GM23338 (cell line): ENCODE measurements around the gene CLRN2. TPM values are rescaled to one million over a fixed set of nuclear protein-coding genes. Genes with fewer than 3 reads are reported as not detected.
A peak's percentile ranks its signal among the peaks of the same experiment; 100 is the strongest.

ENCODE experiments used
- ATAC-seq: fragments of 200-7000 bp; cut with Tn5 transposase; 3 replicates; pipeline ENCODE4 v1.9.1; 2020
- DNase-seq: peaks from one replicate; pipeline ENCODE4 v3.0.0-alpha.2; 2015; ENCODE audit warnings: low spot score
- H2AFZ ChIP-seq: fragments of 200-600 bp; sonication (generic); 2 replicates; pipeline ENCODE4 v1.8.0; 2016; ENCODE audit warnings: antibody characterized with exemption, mild to moderate bottlenecking, moderate library complexity
- H3F3A ChIP-seq: fragments of 200-600 bp; sonication (generic); replicated peaks from 2 replicates; pipeline ENCODE4 v1.8.0; 2017; ENCODE audit warnings: antibody characterized with exemption, mixed run types, low read depth
- H3K27ac ChIP-seq: fragments of 200-600 bp; sonication (generic); 2 replicates; pipeline ENCODE4 v1.6.1; 2016; ENCODE audit warnings: low read depth
- H3K27me3 ChIP-seq: fragments of 200-600 bp; sonication (generic); 2 replicates; pipeline ENCODE4 v1.8.0; 2016; ENCODE audit warnings: mild to moderate bottlenecking, mixed run types, moderate library complexity; ENCODE audit not compliant: insufficient read depth
- H3K36me3 ChIP-seq: fragments of 200-600 bp; sonication (generic); 2 replicates; pipeline ENCODE4 v1.8.0; 2016; ENCODE audit warnings: mild to moderate bottlenecking; ENCODE audit not compliant: insufficient read depth
- H3K4me1 ChIP-seq: fragments of 200-600 bp; sonication (generic); 2 replicates; pipeline ENCODE4 v1.8.0; 2016; ENCODE audit warnings: mild to moderate bottlenecking, moderate library complexity; ENCODE audit not compliant: insufficient read depth
- H3K4me2 ChIP-seq: fragments of 200-600 bp; sonication (generic); 2 replicates; pipeline ENCODE4 v1.7.1; 2017; ENCODE audit warnings: mixed run types
- H3K4me3 ChIP-seq: fragments of 200-600 bp; sonication (generic); 2 replicates; pipeline ENCODE4 v1.6.1; 2016; ENCODE audit warnings: mixed run types
- H3K79me2 ChIP-seq: fragments of 200-600 bp; sonication (generic); replicated peaks from 2 replicates; pipeline ENCODE4 v1.8.0; 2017; ENCODE audit warnings: mild to moderate bottlenecking; ENCODE audit not compliant: insufficient read depth
- H3K9me2 ChIP-seq: fragments of 200-600 bp; sonication (generic); 2 replicates; pipeline ENCODE4 v1.8.0; 2017; ENCODE audit not compliant: insufficient read depth
- H4K20me1 ChIP-seq: fragments of 200-600 bp; sonication (generic); replicated peaks from 2 replicates; pipeline ENCODE4 v1.8.0; 2017; ENCODE audit warnings: mild to moderate bottlenecking; ENCODE audit not compliant: insufficient read depth
- H3K27ac Mint-ChIP-seq: 2 replicates; pipeline ENCODE4 v1.8.0; 2020; ENCODE audit warnings: inconsistent platforms, mild to moderate bottlenecking, moderate library complexity, mixed read lengths
- H3K27me3 Mint-ChIP-seq: 3 replicates; pipeline ENCODE4 v1.8.0; 2022; ENCODE audit warnings: low read depth, mild to moderate bottlenecking, moderate library complexity, mixed read lengths, inconsistent platforms; ENCODE audit not compliant: insufficient read depth, poor library complexity
- H3K36me3 Mint-ChIP-seq: 3 replicates; pipeline ENCODE4 v1.8.0; 2021; ENCODE audit warnings: low read depth, mild to moderate bottlenecking, inconsistent platforms, moderate library complexity, mixed read lengths
- H3K4me1 Mint-ChIP-seq: 3 replicates; pipeline ENCODE4 v1.8.0; 2020; ENCODE audit warnings: mild to moderate bottlenecking, inconsistent platforms, mixed read lengths
- H3K4me3 Mint-ChIP-seq: 3 replicates; pipeline ENCODE4 v1.8.0; 2021; ENCODE audit warnings: moderate library complexity, mild to moderate bottlenecking, inconsistent platforms, mixed read lengths
- H3K9me3 Mint-ChIP-seq: 3 replicates; pipeline ENCODE4 v1.8.0; 2020; ENCODE audit warnings: moderate library complexity, mild to moderate bottlenecking, inconsistent platforms, mixed read lengths
- ETS1 ChIP-seq: IDR thresholded peaks from 2 replicates; pipeline ENCODE4 v1.6.1; 2016; ENCODE audit warnings: antibody characterized with exemption
- EZH2phosphoT487 ChIP-seq: fragments of 200-600 bp; sonication (generic); IDR thresholded peaks from one replicate; pipeline ENCODE4 v1.8.1; 2018; ENCODE audit warnings: antibody characterized with exemption; ENCODE audit not compliant: unreplicated experiment
- NANOG ChIP-seq: IDR thresholded peaks from 2 replicates; pipeline ENCODE4 v1.6.1; 2016; ENCODE audit warnings: antibody characterized with exemption, borderline replicate concordance
- POLR2AphosphoS5 ChIP-seq: IDR thresholded peaks from 2 replicates; pipeline ENCODE4 v1.6.1; 2016; ENCODE audit warnings: antibody characterized with exemption, low read depth
- REST ChIP-seq: IDR thresholded peaks from one replicate; pipeline ENCODE4 v1.6.1; 2018; ENCODE audit warnings: antibody characterized with exemption; ENCODE audit not compliant: unreplicated experiment
- STAT1 ChIP-seq: IDR thresholded peaks from one replicate; pipeline ENCODE4 v1.6.1; 2016; ENCODE audit warnings: antibody characterized with exemption; ENCODE audit not compliant: unreplicated experiment
- ZNF114 ChIP-seq: fragments of 250-450 bp; sonication (Bioruptor Pico); IDR thresholded peaks from 2 replicates; pipeline ENCODE4 v1.5.0; 2020; ENCODE audit warnings: mild to moderate bottlenecking, moderate library complexity
- ZNF331 ChIP-seq: fragments of 250-450 bp; sonication (Bioruptor Pico); IDR thresholded peaks from 2 replicates; pipeline ENCODE4 v1.5.0; 2020; ENCODE audit warnings: low read depth, mild to moderate bottlenecking, moderate library complexity
- ZNF462 ChIP-seq: fragments of 250-450 bp; sonication (Bioruptor Pico); IDR thresholded peaks from 2 replicates; pipeline ENCODE4 v1.5.0; 2020; ENCODE audit warnings: mild to moderate bottlenecking, moderate library complexity
- polyA plus RNA-seq: library from polyadenylated mRNA; unstranded; fragments of >200 nt; fragmentation: Nextera tagmentation; extraction: Ambion mirVana; gene quantifications from 2 replicates; pipeline ENCODE4 v1.2.1, GENCODE V29; 2016
- total RNA-seq: library from RNA; depleted of rRNA; stranded (reverse); fragments of >200 nt; shearing (Covaris generic); gene quantifications from 2 replicates; pipeline ENCODE4 v1.2.3, GENCODE V29; 2014

Gene CLRN2
- total and polyA plus RNA-seq, 2 experiments from 2014 or later: not detected

GRCh38 chr4:17504081-17504480, 10.9 kb upstream of the CLRN2 start:
- Histone ChIP-seq H3F3A (no peaks in the 10 kb centered on the region), H3K4me3 (no peak overlapping the region), H3K9me2 (no peaks in the 10 kb centered on the region), H4K20me1 (no peaks in the 10 kb centered on the region), H3K36me3 (peaks cover 13% of the 10 kb centered on the region), H3K27ac (no peak overlapping the region), H3K4me2 (no peak overlapping the region), H2AFZ (no peak overlapping the region), H3K27me3 (no peaks in the 10 kb centered on the region), H3K4me1 (no peaks in the 10 kb centered on the region), H3K79me2 (peaks cover under 1% of the 10 kb centered on the region; the same call in 1 of the 2 replicates)
- ATAC-seq (no peak), DNase-seq (no peak)
- Mint-ChIP-seq H3K9me3 (no peaks in the 10 kb centered on the region), H3K27me3 (no peaks in the 10 kb centered on the region), H3K27ac (no peak overlapping the region), H3K4me3 (no peak overlapping the region), H3K4me1 (no peaks in the 10 kb centered on the region), H3K36me3 (peaks cover 60% of the 10 kb centered on the region)
- TF ChIP-seq EZH2phosphoT487 (no peak), REST (no peak), POLR2AphosphoS5 (no peak), STAT1 (no peak), ZNF331 (no peak), ETS1 (no peak)

GRCh38 chr4:17510582-17510981, 4.4 kb upstream of the CLRN2 start:
- peak overlapping the region; percentile 96 for H3K4me3 Mint-ChIP-seq
- Histone ChIP-seq H3K79me2 (peaks cover 16% of the 10 kb centered on the region), H3K4me3 (peak overlapping the region; percentile 85; the same call in 1 of the 2 replicates), H2AFZ (no peak overlapping the region), H3F3A (0 out of 2 replicates have a peak, but pooled peaks cover 5% of the 10 kb centered on the region), H3K4me1 (peaks cover 31% of the 10 kb centered on the region), H3K4me2 (peak overlapping the region; percentile 99), H3K9me2 (no peaks in the 10 kb centered on the region), H3K36me3 (no peaks in the 10 kb centered on the region), H4K20me1 (no peaks in the 10 kb centered on the region; the same call in none of the 2 replicates), H3K27me3 (0 out of 2 replicates have a peak, but pooled peaks cover 5% of the 10 kb centered on the region), H3K27ac (no peak overlapping the region)
- no peak overlapping the region for H3K27ac Mint-ChIP-seq
- H3K36me3 Mint-ChIP-seq: peaks cover 26% of the 10 kb centered on the region
- no peak for ATAC-seq
- H3K4me1 Mint-ChIP-seq: peaks cover 29% of the 10 kb centered on the region
- H3K9me3 Mint-ChIP-seq: no peaks in the 10 kb centered on the region
- H3K27me3 Mint-ChIP-seq: peaks cover 6% of the 10 kb centered on the region
- no peak for DNase-seq
- TF ChIP-seq ETS1: no peak
- no peak for TF ChIP-seq ZNF114 (CRISPR knock-in tag)
- no peak for TF ChIP-seq POLR2AphosphoS5
- no peak for TF ChIP-seq ZNF331
- TF ChIP-seq NANOG: no peak
- no peak for TF ChIP-seq ZNF462
